GM18520 (cell line): ENCODE measurements around the gene RRM2.
"Not testable (repeated sequence)": the region's sequence is repeated elsewhere in the genome, so short reads cannot be mapped to it uniquely, and the experiment has no call there.

Experiments used
- ATAC-seq: cut with Tn5 transposase; IDR thresholded peaks from one replicate; pipeline ENCODE4 v1.9.1; 2021; ENCODE audit not compliant: unreplicated experiment

The RRM2 gene

GRCh38 chr2:10091182-10091888, 31.2 kb upstream of the RRM2 start:
- ATAC-seq, result no peak

GRCh38 chr2:10091889-10092244, 30.7 kb upstream of the RRM2 start:
- not testable (repeated sequence) for ATAC-seq

GRCh38 chr2:10094271-10094814, 28.2 kb upstream of the RRM2 start:
- ATAC-seq, result no peak

- no peak for ATAC-seq
Observed at GRCh38 chr2:10095175-10095574, 27.4 kb upstream of the RRM2 start.

GRCh38 chr2:10096641-10097040, 25.9 kb upstream of the RRM2 start:
- no peak for ATAC-seq

GRCh38 chr2:10097352-10098148, 25.0 kb upstream of the RRM2 start:
- ATAC-seq, result no peak

GRCh38 chr2:10101491-10101890, 21.0 kb upstream of the RRM2 start:
- ATAC-seq, result no peak

GRCh38 chr2:10103179-10103578, 19.4 kb upstream of the RRM2 start:
- ATAC-seq, result no peak

GRCh38 chr2:10104906-10105305, 17.6 kb upstream of the RRM2 start:
- not testable (repeated sequence) for ATAC-seq

- no peak for ATAC-seq
Observed at GRCh38 chr2:10109311-10109710, 13.2 kb upstream of the RRM2 start.

GRCh38 chr2:10119027-10119325, 3.6 kb upstream of the RRM2 start:
- ATAC-seq, result no peak

GRCh38 chr2:10119601-10120157, 2.9 kb upstream of the RRM2 start:
- ATAC-seq, result no peak

GRCh38 chr2:10120158-10120876, 2.2 kb upstream of the RRM2 start:
- ATAC-seq, result peak; percentile 37

- no peak for ATAC-seq
Observed at GRCh38 chr2:10120877-10121574, 1.5 kb upstream of the RRM2 start.

- no peak for ATAC-seq
Observed at GRCh38 chr2:10123281-10123680, 742 bp downstream of the RRM2 start.

- ATAC-seq, result no peak
Observed at GRCh38 chr2:10124538-10125045, 2.1 kb downstream of the RRM2 start.

- no peak for ATAC-seq
Observed at GRCh38 chr2:10125842-10126631, 3.5 kb downstream of the RRM2 start.

GRCh38 chr2:10126632-10127026, 4.1 kb downstream of the RRM2 start:
- ATAC-seq, result no peak

- no peak for ATAC-seq
Observed at GRCh38 chr2:10128420-10128819, 5.9 kb downstream of the RRM2 start.

GRCh38 chr2:10129490-10129889, 7.0 kb downstream of the RRM2 start:
- no peak for ATAC-seq
